GM21381 (cell line): Measurements from ENCODE around the gene DHRS7.

Source experiments
- ATAC-seq: cut with Tn5 transposase; IDR thresholded peaks from one replicate; pipeline ENCODE4 v1.9.1; 2021; ENCODE audit warnings: mild to moderate bottlenecking, moderate library complexity; ENCODE audit not compliant: unreplicated experiment

Gene DHRS7, protein sequence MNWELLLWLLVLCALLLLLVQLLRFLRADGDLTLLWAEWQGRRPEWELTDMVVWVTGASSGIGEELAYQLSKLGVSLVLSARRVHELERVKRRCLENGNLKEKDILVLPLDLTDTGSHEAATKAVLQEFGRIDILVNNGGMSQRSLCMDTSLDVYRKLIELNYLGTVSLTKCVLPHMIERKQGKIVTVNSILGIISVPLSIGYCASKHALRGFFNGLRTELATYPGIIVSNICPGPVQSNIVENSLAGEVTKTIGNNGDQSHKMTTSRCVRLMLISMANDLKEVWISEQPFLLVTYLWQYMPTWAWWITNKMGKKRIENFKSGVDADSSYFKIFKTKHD

DNA sequence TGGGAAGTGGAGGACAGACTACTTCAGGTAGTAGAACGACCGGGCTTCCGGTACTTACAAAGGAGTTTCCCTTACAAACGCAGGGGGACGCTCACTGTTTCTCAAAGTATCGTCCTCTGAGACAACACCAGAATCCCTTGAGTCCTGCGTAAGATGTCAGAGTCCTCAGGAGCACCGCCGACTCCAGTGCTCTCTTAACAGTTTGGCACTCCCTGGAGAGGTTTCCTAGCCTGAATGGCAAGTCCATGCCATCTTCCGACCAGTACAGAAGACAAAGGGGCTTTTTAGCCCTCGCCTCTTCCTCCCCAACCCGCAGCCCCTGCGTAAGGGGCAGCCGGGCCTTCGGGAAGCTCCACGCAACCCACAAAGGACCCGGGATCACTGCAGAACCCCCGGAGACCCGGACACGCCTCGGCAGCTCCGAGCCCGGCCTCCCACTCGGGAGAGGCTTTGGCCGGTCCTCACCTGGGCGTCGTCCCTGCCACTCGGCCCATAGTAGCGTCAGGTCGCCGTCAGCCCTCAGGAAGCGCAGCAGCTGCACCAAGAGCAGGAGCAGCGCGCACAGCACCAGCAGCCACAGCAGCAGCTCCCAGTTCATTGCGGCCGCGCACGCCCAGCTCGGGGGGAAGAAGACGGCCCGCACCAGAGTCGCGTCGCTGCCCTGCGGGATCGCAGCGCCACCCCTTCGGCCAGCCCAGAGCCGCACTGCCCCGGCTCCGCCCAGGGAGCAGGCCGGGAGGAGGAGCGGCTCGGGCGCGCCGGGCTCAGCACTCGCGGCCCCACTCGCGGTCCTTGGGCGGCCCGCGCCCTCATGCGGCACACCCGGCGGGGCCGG is at the start of gene DHRS7:
Gene DHRS7, minus strand, starts transcription at position 687 of the 835 bp plus-strand sequence. Its CDS starts 89 bp downstream, at position 598.
- peak; percentile 93 for ATAC-seq

DNA sequence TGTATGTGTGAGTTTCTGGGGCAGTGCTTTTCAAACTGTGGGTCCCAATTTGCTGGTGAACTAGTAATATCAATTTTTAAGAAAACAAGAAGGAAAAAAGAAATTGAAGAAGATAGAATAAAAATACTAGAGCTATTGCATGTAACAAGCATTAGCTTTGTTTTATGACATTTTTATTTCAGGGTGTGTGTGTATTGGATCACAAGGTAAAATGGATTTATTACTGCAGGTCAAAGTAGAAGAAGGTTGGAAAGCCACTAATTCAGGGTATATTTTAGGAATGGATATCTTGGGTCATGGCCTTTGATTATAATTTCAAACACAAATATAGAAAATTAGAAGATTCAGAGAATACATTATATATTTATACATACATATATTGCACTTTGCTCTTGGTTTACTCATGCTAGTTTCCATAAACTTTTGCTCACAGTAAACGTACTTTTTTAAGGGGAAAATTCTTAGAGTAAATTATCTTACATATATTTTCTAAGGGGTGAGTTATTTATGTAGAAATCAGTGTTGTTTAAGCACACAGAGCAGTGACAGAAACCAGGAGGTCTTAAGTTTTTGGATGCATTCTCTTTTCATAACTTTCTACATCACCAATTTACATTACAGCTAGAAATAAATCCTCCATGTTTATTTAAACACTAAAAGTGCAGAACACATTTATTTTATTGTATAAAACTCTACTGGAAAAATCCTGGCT is 49.4 kb upstream of the DHRS7 start:
- no peak for ATAC-seq

DNA sequence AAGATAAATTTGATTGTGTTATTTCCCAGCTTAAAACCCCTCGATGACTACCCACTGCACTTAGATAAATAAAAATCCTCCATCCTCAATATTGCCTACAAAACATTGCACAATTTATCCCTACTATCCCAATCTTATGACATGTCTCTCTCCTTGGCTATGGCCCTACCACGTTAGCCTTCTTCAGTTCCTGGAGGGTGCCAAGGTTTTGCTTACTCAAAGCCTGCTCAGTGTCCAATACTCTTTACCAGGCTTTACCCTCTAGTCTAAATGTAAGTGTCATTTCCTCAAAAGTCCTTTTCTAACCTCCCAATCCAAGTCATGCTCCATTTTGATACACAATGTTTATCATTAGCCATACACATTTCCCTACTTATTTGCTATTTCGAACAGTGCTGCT is 48.8 kb upstream of the DHRS7 start:
- no peak for ATAC-seq

DNA sequence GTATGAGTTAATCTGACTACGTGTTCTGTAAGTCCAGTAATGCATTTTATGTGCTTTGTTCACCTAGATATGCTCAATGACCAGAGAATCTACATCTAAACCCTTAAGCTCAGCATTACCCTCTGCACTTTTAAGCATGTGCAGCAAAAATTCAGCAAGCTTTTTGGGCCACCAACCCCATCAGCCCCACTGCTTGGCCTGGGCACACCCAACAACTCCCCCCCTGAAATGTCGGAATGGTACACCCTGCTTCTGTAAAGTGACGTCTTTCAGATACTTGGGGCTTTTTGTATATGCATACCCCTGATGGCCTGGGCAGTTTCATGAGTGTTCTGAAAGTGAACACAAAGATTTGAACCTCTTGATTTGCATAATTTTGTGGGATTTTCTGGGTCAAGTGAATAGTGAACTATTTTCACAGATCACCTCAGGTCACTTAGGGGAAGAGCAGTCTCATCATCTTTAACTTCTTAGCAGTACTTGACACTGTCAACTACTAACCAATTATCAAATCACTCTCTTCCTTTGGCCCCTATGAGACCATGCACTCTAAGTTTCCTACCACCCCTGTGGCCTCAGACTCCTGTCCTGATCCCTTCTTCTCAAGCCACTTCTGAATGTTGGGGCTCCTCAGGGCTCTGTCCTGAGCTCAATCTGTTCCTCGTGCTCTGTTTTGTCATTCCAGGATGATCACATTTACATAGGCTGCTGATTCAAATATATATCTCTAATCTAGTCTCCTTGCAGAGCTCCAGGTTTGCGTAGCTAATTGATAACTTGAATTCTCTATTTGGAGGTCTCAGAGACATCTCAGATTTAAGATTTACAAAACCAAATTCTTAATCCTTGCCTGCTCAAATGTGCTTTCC is 47.5 kb upstream of the DHRS7 start:
- ATAC-seq = peak; percentile 92

DNA sequence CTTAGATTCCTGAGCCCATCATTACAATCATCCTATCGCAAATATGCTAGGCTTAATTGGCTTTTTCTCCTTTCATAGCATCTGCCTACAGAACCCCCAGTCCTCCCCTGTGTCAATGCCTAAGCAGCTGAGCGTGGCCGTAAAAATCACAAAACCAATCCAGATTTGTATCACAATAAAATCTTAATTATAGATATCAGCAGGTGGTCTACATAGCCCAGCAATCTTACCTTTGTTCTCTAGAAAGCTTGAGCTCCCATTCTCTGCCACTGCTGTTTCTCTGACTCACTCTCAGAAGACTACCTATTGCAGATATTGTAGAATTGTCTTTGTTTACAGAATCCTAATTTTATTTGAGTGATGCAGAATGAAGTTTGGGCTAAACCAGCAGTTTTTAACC is 46.0 kb upstream of the DHRS7 start:
- ATAC-seq = no peak

DNA sequence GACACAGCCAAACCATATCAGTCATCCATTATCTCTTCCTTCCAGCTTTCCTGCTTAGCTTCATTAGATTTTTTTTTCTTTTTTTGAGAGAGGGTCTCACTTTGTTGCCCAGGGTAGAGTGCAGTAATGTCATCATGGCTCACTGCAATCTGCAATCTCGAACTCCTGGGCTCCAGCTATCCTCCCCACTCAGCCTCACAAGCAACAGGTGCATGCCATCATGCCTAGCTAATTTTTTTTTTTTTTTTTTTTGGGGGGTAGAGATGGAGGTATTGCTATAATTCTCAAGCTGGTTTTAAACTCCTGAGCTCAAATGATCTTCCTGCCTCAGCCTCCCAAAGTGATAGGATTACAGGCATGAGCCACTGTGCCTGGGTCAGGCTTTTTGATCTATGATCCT is 45.5 kb upstream of the DHRS7 start:
- no peak for ATAC-seq

DNA sequence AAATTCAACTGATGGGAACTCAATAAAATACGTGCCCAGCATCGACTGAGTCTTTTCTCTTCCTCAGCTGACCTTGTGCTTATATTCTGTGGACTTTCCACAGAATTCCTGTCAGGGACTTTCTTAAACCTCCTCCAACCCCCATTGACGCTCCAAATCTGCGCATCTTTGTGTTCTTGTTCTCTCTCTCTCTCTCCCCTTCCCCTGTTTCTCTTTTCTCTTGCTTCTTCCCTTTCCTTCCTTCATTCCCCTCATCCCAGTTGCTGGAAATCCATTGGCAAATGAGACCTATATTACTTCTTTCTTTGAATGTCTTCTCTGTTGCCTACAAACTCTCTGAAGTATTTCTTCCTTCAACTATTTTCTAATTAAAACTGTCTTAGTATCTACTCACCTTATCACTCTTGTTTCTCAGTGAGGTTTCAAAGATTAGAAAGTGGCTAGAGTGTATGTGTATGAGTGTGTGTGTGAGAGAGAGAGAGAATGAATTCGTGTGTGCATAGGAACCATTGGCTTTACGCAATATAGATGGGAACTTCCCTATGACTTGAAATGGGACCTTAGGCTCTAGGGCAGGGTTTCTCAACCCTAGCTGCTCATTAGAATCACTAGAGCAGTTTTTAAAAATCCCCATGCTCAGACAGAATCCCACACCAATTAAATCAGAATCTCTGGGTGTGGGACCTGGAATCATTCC is 41.8 kb upstream of the DHRS7 start:
- ATAC-seq = no peak

DNA sequence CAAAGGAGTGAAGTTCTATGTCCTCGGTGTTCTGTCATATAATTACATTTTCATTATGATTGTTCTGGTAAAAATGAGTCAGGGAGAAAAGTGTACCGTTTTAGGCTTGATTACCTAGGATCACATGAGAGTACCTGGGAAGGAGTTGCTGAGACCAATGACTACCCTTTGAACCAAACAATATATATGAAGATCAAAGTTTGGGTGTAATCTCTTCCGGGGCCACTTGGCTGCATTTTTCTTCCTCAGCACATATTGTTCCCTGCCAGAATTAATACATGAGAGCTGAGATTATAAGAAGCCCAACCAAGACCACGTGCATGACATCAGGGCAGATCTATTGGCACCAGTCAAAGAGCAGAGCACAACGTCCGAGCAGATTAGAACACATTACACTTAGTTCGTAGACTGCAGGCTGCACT is 41.1 kb upstream of the DHRS7 start:
- ATAC-seq = no peak

DNA sequence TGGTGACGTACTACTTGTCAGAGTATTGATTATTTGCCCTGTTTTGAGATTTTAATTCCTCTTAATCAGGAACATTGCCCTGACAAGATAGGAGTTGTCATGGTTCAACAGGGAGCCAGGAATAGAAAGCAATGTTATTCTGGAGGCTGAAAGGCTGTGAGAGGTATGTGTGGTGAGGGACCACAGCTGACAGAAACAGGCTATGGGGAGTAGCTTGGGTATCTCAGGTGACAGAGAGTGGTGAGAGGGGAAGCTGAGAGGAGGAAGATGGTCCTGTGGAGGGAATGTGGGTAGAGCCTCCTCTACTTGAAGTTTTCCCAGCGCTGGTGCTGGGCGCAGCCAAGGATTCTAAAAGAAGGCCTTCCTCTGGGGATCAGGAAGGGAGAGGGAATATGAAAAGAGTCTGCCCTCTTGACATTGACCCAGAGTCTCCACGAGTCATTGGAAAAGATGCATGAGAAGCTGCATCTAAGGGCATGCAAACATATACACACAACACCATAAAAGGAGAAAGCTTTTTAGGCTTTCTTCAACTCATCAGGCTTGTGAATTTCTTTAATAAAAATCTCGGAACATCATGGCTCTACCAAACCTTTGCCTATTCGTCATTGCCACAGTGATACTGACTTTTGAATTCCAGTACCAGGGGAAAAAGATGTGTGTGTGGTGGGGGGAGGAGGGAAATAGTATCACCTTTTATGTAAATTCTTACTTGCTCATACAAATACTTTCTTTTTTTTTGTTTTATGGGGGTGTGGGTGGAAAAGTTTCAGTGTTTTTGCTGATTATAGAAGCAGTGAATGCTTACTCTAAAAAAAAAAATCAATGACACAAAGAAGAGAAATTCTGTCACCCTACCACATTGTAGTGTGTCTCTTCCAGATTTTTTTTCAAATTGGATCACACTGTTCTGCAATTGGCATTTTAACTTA is 39.9 kb upstream of the DHRS7 start:
- peak; percentile 47 for ATAC-seq

DNA sequence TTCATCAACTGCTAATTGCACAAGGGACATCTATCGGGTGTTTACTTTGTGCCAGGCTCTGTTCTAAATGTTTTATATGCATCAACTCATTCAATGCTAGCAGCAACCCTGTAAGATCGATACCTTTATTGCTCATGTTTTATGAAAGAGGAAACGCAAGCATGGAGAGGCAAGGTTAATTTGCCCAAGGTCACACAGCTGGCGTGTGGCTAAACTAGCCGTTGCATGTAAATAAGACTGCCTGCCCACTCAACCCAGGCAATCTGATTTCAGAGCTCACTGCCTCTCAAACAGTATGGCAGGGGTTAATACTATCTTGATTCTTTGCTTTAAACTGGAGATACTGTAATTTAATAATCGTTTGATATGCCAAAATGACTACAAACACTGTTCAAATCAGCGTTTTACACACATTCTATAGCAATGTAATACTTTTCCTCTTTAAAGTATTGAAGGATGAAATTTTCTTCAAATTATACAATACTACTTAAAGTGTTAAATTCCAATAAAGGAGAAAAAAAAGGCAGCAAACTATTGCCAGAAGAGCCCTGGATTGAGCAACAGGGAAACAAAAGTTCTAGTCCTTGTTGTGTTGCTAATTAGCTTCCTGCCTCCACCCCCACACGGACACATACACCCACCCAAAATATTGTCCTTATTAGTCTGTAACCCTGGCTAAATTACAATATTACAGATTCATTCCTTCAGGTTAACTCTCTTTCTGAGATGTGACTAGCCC is 39.1 kb upstream of the DHRS7 start:
- peak; percentile 70 for ATAC-seq

DNA sequence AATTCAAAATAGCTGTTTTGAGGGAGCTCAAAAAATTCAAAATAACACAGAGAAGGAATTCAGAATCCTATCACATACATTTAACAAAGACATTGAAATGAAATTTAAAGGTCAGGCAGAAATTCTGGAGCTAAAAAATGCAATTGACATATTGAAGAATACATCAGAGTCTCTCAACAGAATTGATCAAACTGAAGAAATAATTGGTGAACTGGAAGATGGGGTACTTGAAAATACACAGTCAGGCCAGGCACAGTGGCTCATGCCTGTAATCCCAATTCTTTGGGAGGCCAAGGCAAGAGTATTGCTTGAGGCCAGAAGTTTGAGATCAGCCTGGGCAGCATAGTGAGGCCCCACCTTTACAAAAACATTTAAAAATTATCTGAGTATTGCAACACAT is 34.1 kb upstream of the DHRS7 start:
- ATAC-seq = no peak

DNA sequence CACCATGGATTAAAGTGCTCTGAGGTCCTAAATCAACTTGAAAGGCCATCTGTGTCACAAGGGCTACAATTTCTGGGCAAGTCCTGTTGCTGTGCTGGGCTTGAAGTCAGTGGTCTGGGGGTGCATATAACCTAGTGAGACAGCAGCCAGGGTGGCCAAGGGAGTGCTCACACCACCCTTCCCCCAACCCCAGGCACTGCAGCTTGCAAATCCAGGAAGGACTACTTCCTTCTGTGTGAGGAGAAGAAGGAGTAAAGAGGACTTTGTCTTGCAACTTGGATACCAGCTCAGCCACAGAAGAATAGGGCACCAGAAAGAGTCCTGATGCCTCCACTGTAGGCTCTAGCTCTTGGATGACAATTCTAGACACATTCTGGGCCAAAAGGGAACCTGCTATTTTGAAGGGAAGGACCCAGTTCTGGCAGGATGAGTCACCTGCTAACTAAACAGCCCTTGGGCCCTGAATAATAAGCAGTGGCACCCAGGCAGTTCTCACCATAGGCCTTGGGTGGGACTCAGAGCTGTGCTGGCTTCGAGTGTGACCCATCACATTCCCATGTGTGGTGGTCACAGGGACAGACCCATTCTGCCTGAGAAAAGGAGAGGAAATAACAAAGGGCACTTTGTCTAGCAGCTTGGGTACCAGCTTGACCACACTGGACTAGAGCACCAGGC is 32.6 kb upstream of the DHRS7 start:
- ATAC-seq = no peak

DNA sequence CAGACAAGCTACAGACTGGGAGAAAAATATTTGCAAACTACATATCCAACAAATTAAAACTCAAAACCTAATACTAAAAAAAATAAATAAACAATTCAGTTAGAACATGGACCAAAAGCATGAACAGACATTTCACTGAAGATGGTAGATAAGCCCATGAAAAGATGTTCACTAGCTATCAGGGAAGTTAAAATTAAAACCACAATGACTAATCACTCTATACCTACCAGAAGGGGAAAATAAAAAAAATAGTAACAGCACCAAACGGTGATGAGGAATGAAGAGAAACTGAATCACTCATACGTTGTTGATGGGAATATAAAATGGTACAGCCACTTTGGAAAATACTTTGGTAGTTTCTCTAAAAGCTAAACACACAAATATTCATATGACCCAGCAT is 31.1 kb upstream of the DHRS7 start:
- no peak for ATAC-seq

DNA sequence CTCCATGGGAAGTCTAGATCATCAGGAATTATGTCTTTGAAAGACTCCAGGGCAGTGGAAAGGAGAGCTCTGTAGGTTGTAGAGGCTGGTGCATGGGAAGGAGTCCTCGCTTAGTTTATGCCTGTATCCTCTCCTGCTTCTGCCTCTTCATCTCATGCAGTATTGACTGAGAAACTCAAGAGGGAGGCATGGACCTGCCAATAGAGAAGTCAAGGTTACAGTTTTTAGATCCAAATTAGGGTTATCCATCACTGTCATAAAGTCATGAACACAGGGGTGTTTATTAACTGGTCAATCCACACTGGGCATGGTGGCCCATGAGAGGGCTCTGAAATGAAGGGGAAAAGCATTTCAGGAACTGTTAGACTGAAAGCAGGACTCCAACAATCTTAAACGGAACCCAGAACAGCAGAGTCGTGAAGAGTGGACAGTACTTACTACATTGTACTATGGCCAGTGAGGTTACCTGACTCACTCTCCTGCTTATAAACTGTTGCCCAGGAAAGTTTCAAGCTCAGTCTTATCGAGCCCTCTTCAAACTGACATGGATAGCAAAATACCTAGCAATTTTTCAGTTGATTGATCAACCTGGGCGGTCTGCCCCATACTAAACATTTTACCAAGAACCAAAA is 30.1 kb upstream of the DHRS7 start:
- ATAC-seq = peak; percentile 65

DNA sequence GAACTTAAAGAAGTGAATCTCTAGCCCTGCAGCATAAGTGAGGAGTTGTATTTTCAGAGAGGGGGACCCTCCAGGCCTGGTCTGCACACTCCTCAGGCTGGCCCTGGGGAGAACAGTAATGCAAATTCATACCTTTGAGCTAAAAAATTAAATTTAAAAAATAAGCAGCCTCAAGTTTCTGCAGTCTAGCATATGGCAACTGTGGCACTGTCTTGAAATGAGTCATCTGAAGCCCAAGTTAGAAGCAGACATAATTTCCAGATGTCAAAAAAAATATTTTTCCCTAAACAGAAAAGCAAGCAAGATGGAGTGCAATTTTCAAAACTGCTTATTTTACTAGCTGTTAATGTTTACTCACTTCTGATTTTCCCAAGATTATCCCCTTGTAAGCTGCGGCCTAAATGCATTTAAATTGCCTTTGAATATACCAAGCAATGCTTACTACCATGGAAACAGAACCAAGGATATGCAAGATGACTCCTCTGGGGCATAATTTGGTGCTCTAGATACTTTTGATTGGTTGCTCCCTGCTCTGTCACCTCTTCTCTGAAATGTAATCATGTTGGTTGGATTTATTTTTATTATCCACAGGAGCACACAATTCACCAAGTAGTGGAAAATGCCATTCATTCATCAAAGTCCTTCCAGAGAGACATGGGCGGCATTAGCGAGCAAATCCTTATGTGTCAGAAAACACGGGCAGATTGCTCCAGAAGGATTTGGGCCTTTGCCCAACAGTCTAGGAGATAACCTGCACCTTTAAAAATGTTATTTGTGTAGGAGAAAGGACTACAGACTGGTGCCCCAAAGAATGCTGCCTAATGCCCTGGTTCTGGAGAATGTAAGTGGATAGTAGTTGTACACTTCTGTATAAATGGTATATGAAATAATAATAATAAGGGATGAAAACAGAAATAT is 25.0 kb upstream of the DHRS7 start:
- no peak for ATAC-seq

DNA sequence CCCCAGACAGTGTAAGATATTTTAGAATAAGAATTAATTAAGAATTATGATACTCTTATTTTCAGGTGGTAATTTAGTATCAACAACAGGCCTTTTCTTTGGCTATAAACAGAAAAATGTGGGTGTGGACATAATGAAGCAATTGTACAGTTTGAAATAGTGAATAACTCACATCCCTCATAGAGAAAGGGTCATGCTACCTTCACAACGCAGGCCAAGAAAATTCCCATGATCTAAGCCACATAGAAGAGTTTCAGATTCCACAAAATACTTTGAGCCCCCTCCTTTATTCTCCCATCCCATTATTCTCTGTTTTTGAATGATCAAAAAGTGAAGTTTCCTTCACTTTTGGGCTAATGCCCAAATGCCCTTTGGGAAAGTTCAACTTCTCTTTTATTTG is 23.5 kb upstream of the DHRS7 start:
- no peak for ATAC-seq
